GM21786 (cell line): ENCODE data around the gene ZNF823.

Source experiments
- ATAC-seq: cut with Tn5 transposase; IDR thresholded peaks from one replicate; pipeline ENCODE4 v1.9.1; 2021; ENCODE audit not compliant: unreplicated experiment

Gene ZNF823

GRCh38 chr19:11737964-11738745 is 591 bp downstream of the ZNF823 start:
- ATAC-seq, result peak; percentile 37

- no peak for ATAC-seq
Observed at GRCh38 chr19:11736696-11737095, 2.0 kb downstream of the ZNF823 start.

GRCh38 chr19:11735375-11735774 is 3.4 kb downstream of the ZNF823 start:
- no peak for ATAC-seq

- no peak for ATAC-seq
Observed at GRCh38 chr19:11729586-11729985, 9.2 kb downstream of the ZNF823 start.

GRCh38 chr19:11722414-11722813 is 16.3 kb downstream of the ZNF823 start:
- no peak for ATAC-seq

- ATAC-seq, result no peak
Observed at GRCh38 chr19:11721681-11722080, 17.1 kb downstream of the ZNF823 start.

- no peak for ATAC-seq
Observed at GRCh38 chr19:11710313-11710712, 28.4 kb downstream of the ZNF823 start.

GRCh38 chr19:11708457-11708856 is 30.3 kb downstream of the ZNF823 start:
- no peak for ATAC-seq

GRCh38 chr19:11705474-11705873 is 33.3 kb downstream of the ZNF823 start:
- no peak for ATAC-seq

GRCh38 chr19:11704626-11705025 is 34.1 kb downstream of the ZNF823 start:
- ATAC-seq, result no peak

GRCh38 chr19:11699931-11700794 is 38.6 kb downstream of the ZNF823 start:
- no peak for ATAC-seq

GRCh38 chr19:11698231-11698630 is 40.5 kb downstream of the ZNF823 start:
- ATAC-seq, result no peak

GRCh38 chr19:11697284-11697855 is 41.4 kb downstream of the ZNF823 start:
- no peak for ATAC-seq

GRCh38 chr19:11694533-11695439 is 44.0 kb downstream of the ZNF823 start:
- ATAC-seq, result peak; percentile 89

- no peak for ATAC-seq
Observed at GRCh38 chr19:11693505-11694499, 44.9 kb downstream of the ZNF823 start.

- no peak for ATAC-seq
Observed at GRCh38 chr19:11692127-11692790, 46.5 kb downstream of the ZNF823 start.

GRCh38 chr19:11685676-11686650 is 52.8 kb downstream of the ZNF823 start:
- no peak for ATAC-seq
